Activated B cell treated with CpG ODN at 0.5 μM for 24 hours (primary cell): Measurements from ENCODE around the gene FARP1. TPM values are rescaled to one million over a fixed set of nuclear protein-coding genes. Genes with fewer than 3 reads are reported as not detected.
"Not testable (repeated sequence)": the region's sequence is repeated elsewhere in the genome, so short reads cannot be mapped to it uniquely, and the experiment has no call there.

ENCODE experiments used
- ATAC-seq: fragments of 200-7000 bp; cut with Tn5 transposase; one replicate; pipeline ENCODE4 v1.10.0; 2021; ENCODE audit warnings: low read depth, mild to moderate bottlenecking, moderate library complexity
- CTCF ChIA-PET: fragments of 350-600 bp; sonication (Branson Sonifier 250); formaldehyde crosslinking; loops from one replicate; lab custom pipeline; 2021; ENCODE audit warnings: antibody characterized with exemption; lab: Charles Lee
- POLR2A ChIA-PET: fragments of 350-600 bp; sonication (Branson Sonifier 250); formaldehyde crosslinking; loops from one replicate; lab custom pipeline; 2021; ENCODE audit warnings: antibody characterized with exemption; lab: Charles Lee
- DNase-seq: peaks from one replicate; pipeline ENCODE4 v3.0.0; 2022
- H3K27ac Mint-ChIP-seq: one replicate; pipeline ENCODE4 v1.8.0; 2020; ENCODE audit warnings: mixed read lengths
- H3K27me3 Mint-ChIP-seq: one replicate; pipeline ENCODE4 v1.8.0; 2021; ENCODE audit warnings: mixed read lengths
- H3K36me3 Mint-ChIP-seq: one replicate; pipeline ENCODE4 v1.8.0; 2021; ENCODE audit warnings: low read depth, mixed read lengths
- H3K4me1 Mint-ChIP-seq: one replicate; pipeline ENCODE4 v1.8.0; 2021; ENCODE audit warnings: mixed read lengths
- H3K4me3 Mint-ChIP-seq: one replicate; pipeline ENCODE4 v1.8.0; 2020; ENCODE audit warnings: mild to moderate bottlenecking, mixed read lengths
- H3K9me3 Mint-ChIP-seq: one replicate; pipeline ENCODE4 v1.8.0; 2020; ENCODE audit warnings: mixed read lengths
- CTCF ChIP-seq: fragments of 200-600 bp; IDR thresholded peaks from one replicate; pipeline ENCODE4 v1.8.0; 2022; ENCODE audit warnings: antibody characterized with exemption, mild to moderate bottlenecking
- intact Hi-C: fragments of 100-400 bp; cut with micrococcal nuclease; formaldehyde crosslinking; loops from one replicate; pipeline ENCODE4 v1.15.1; 2024
- total RNA-seq: library from RNA; stranded (reverse); gene quantifications from 2 replicates; pipeline ENCODE4 v1.2.3, GENCODE V29; 2022

The FARP1 gene
- total RNA-seq, 1 donor from 2014 or later = 2.1 TPM

GRCh38 chr13:98270819-98271218 is 127.9 kb downstream of the FARP1 start:
- intact Hi-C loops = no loop called here
- ATAC-seq (no peak), DNase-seq (no peak)
- POLR2A ChIA-PET = no interaction called here
- TF ChIP-seq CTCF = no peak
- CTCF ChIA-PET = no interaction called here
- Mint-ChIP-seq H3K36me3 (no peaks in the 10 kb centered on the region), H3K4me3 (no peak overlapping the region), H3K9me3 (no peaks in the 10 kb centered on the region), H3K4me1 (no peaks in the 10 kb centered on the region), H3K27ac (no peak overlapping the region), H3K27me3 (no peaks in the 10 kb centered on the region)

- ATAC-seq, DNase-seq, intact Hi-C loops, H3K9me3 Mint-ChIP-seq, H3K4me1 Mint-ChIP-seq, H3K4me3 Mint-ChIP-seq, H3K36me3 Mint-ChIP-seq, POLR2A ChIA-PET, H3K27ac Mint-ChIP-seq, H3K27me3 Mint-ChIP-seq, CTCF ChIA-PET: not testable (repeated sequence)
Measured at GRCh38 chr13:98271646-98272045, 128.8 kb downstream of the FARP1 start.

GRCh38 chr13:98272549-98272948 is 129.7 kb downstream of the FARP1 start:
- H3K27me3 Mint-ChIP-seq = no peaks in the 10 kb centered on the region
- DNase-seq (no peak), ATAC-seq (no peak)
- ChIA-PET POLR2A (no interaction called here), CTCF (no interaction called here)
- intact Hi-C loops = no loop called here
- no peaks in the 10 kb centered on the region for H3K9me3 Mint-ChIP-seq
- H3K27ac Mint-ChIP-seq = no peak overlapping the region
- no peak for TF ChIP-seq CTCF
- no peaks in the 10 kb centered on the region for H3K4me1 Mint-ChIP-seq
- no peaks in the 10 kb centered on the region for H3K36me3 Mint-ChIP-seq
- H3K4me3 Mint-ChIP-seq = no peak overlapping the region

- CTCF ChIA-PET = no interaction called here
- Mint-ChIP-seq H3K4me3 (no peak overlapping the region), H3K4me1 (no peaks in the 10 kb centered on the region), H3K27ac (no peak overlapping the region), H3K36me3 (no peaks in the 10 kb centered on the region), H3K9me3 (no peaks in the 10 kb centered on the region), H3K27me3 (no peaks in the 10 kb centered on the region)
- intact Hi-C loops = no loop called here
- POLR2A ChIA-PET = no interaction called here
- TF ChIP-seq CTCF = no peak
- ATAC-seq (no peak), DNase-seq (no peak)
Measured at GRCh38 chr13:98273067-98273823, 130.4 kb downstream of the FARP1 start.

- Mint-ChIP-seq H3K36me3 (no peaks in the 10 kb centered on the region), H3K27ac (no peak overlapping the region), H3K4me1 (no peaks in the 10 kb centered on the region), H3K27me3 (no peaks in the 10 kb centered on the region), H3K4me3 (no peak overlapping the region), H3K9me3 (no peaks in the 10 kb centered on the region)
- ATAC-seq (no peak), DNase-seq (no peak)
- POLR2A ChIA-PET = no interaction called here
- intact Hi-C loops = no loop called here
- no peak for TF ChIP-seq CTCF
- CTCF ChIA-PET = no interaction called here
Measured at GRCh38 chr13:98273824-98274742, 131.2 kb downstream of the FARP1 start.
